ENCODE measurements around the gene ARSI.

GRCh38 chr5:150258130-150258529 is 44.6 kb downstream of the ARSI start:
- TF ChIP-seq CTCF (IDR thresholded peaks at IDR 0.05), result no peak
- no peak for TF ChIP-seq EZH2 (IDR thresholded peaks at IDR 0.05)
- no peak for TF ChIP-seq EZH2phosphoT487 (IDR thresholded peaks at IDR 0.05)

All from neural progenitor cell (in vitro differentiated cells).